H9 (cell line): ENCODE data around the gene ST7L. TPM values are rescaled to one million over a fixed set of nuclear protein-coding genes. Genes with fewer than 3 reads are reported as not detected.
A peak's percentile ranks its signal among the peaks of the same experiment; 100 is the strongest.

ENCODE experiments used
- DNase-seq: peaks from one replicate; pipeline ENCODE4 v3.0.0-alpha.2; 2017
- H2AFZ ChIP-seq: one replicate; pipeline ENCODE4 v1.6.1; 2013; ENCODE audit warnings: mild to moderate bottlenecking, low read length, control low read depth, moderate library complexity
- H2AK5ac ChIP-seq: 2 replicates; pipeline ENCODE4 v1.6.1; 2013; ENCODE audit warnings: low read length, control low read depth, mixed read lengths; ENCODE audit not compliant: insufficient read length
- H2BK120ac ChIP-seq: one replicate; pipeline ENCODE4 v1.6.1; 2013; ENCODE audit warnings: low read depth, mild to moderate bottlenecking, low read length, control low read depth, inconsistent platforms; ENCODE audit not compliant: poor library complexity, severe bottlenecking
- H2BK12ac ChIP-seq: 2 replicates; pipeline ENCODE4 v1.6.1; 2013; ENCODE audit warnings: low read length, control low read depth, mixed read lengths, low read depth; ENCODE audit not compliant: insufficient read length
- H2BK15ac ChIP-seq: 2 replicates; pipeline ENCODE4 v1.6.1; 2013; ENCODE audit warnings: low read depth, low read length, control low read depth
- H2BK20ac ChIP-seq: one replicate; pipeline ENCODE4 v1.6.1; 2013; ENCODE audit warnings: low read depth, mild to moderate bottlenecking, low read length, control low read depth, inconsistent platforms; ENCODE audit not compliant: poor library complexity, severe bottlenecking
- H2BK5ac ChIP-seq: 2 replicates; pipeline ENCODE4 v1.6.1; 2013; ENCODE audit warnings: low read length, control low read depth, mixed read lengths; ENCODE audit not compliant: insufficient read length
- H3K14ac ChIP-seq: 2 replicates; pipeline ENCODE4 v1.6.1; 2013; ENCODE audit warnings: low read length, control low read depth; ENCODE audit not compliant: insufficient read depth
- H3K18ac ChIP-seq: 2 replicates; pipeline ENCODE4 v1.6.1; 2013; ENCODE audit warnings: low read depth, mild to moderate bottlenecking, mixed read lengths, low read length, control low read depth; ENCODE audit not compliant: insufficient read length
- H3K23ac ChIP-seq: 2 replicates; pipeline ENCODE4 v1.6.1; 2013; ENCODE audit warnings: low read length, control low read depth, mixed read lengths, low read depth; ENCODE audit not compliant: insufficient read length
- H3K23me2 ChIP-seq: 2 replicates; pipeline ENCODE4 v1.6.1; 2013; ENCODE audit warnings: low read depth, mild to moderate bottlenecking, mixed read lengths, low read length, control low read depth; ENCODE audit not compliant: insufficient read length, poor library complexity, severe bottlenecking
- H3K27ac ChIP-seq: 2 replicates; pipeline ENCODE4 v1.5.1; 2013; ENCODE audit warnings: low read length, control low read depth, mixed read lengths, low read depth; ENCODE audit not compliant: insufficient read length
- H3K27me3 ChIP-seq: 2 replicates; pipeline ENCODE4 v1.6.1; 2013; ENCODE audit warnings: low read length, control low read depth, inconsistent platforms; ENCODE audit not compliant: insufficient read depth
- H3K4ac ChIP-seq: 2 replicates; pipeline ENCODE4 v1.6.1; 2013; ENCODE audit warnings: low read depth, mild to moderate bottlenecking, control low read depth, inconsistent platforms, low read length, moderate library complexity
- H3K4me1 ChIP-seq: 2 replicates; pipeline ENCODE4 v1.6.1; 2013; ENCODE audit warnings: low read length, control low read depth, inconsistent platforms; ENCODE audit not compliant: insufficient read depth
- H3K4me2 ChIP-seq: 2 replicates; pipeline ENCODE4 v1.6.1; 2013; ENCODE audit warnings: low read length, control low read depth, mixed read lengths; ENCODE audit not compliant: insufficient read length, insufficient read depth
- H3K56ac ChIP-seq: 2 replicates; pipeline ENCODE4 v1.6.1; 2013; ENCODE audit warnings: low read depth, mild to moderate bottlenecking, mixed read lengths, low read length, control low read depth; ENCODE audit not compliant: insufficient read length
- H3K79me1 ChIP-seq: 2 replicates; pipeline ENCODE4 v1.6.1; 2013; ENCODE audit warnings: low read depth, mild to moderate bottlenecking, moderate library complexity, low read length, control low read depth, inconsistent platforms; ENCODE audit not compliant: insufficient read depth, poor library complexity, severe bottlenecking
- H3K79me2 ChIP-seq: 2 replicates; pipeline ENCODE4 v1.6.1; 2013; ENCODE audit warnings: low read length, control low read depth, inconsistent platforms; ENCODE audit not compliant: insufficient read depth
- H3K9ac ChIP-seq: 2 replicates; pipeline ENCODE4 v1.6.1; 2013; ENCODE audit warnings: low read length, control low read depth, mixed read lengths; ENCODE audit not compliant: insufficient read length; ENCODE audit errors: extremely low read depth
- H3K9me3 ChIP-seq: one replicate; pipeline ENCODE4 v1.6.1; 2013; ENCODE audit warnings: low read depth, low read length, inconsistent platforms; ENCODE audit not compliant: control insufficient read depth
- H3T11ph ChIP-seq: one replicate; pipeline ENCODE4 v1.6.1; 2013; ENCODE audit warnings: mild to moderate bottlenecking, low read length, control low read depth, inconsistent platforms
- H4K20me1 ChIP-seq: one replicate; pipeline ENCODE4 v1.6.1; 2013; ENCODE audit not compliant: control insufficient read depth, insufficient read length, insufficient read depth
- H4K5ac ChIP-seq: 2 replicates; pipeline ENCODE4 v1.6.1; 2013; ENCODE audit warnings: low read depth, mild to moderate bottlenecking, mixed read lengths, low read length, control low read depth; ENCODE audit not compliant: insufficient read length
- H4K8ac ChIP-seq: replicated peaks from 2 replicates; pipeline ENCODE4 v1.6.1; 2013; ENCODE audit warnings: low read length, control low read depth, mixed read lengths, low read depth; ENCODE audit not compliant: insufficient read length
- H4K91ac ChIP-seq: 2 replicates; pipeline ENCODE4 v1.6.1; 2013; ENCODE audit warnings: low read depth, mild to moderate bottlenecking, moderate library complexity, mixed read lengths, low read length, control low read depth; ENCODE audit not compliant: insufficient read length
- H3K27ac Mint-ChIP-seq, 3 experiments: 2 replicates in 2 of 3; 3 replicates in 1 of 3; pipeline ENCODE4 v1.8.0; 2020 to 2021; ENCODE audit warnings: mixed read lengths in 3 of 3, mild to moderate bottlenecking in 1 of 3, moderate library complexity in 1 of 3
- H3K27me3 Mint-ChIP-seq: 2 replicates; pipeline ENCODE4 v1.8.0; 2021; ENCODE audit warnings: low read depth, mild to moderate bottlenecking, moderate library complexity, mixed read lengths
- H3K36me3 Mint-ChIP-seq, 3 experiments: 2 replicates in 2 of 3; 3 replicates in 1 of 3; pipeline ENCODE4 v1.8.0; 2020 to 2021; ENCODE audit warnings: low read depth in 3 of 3, mixed read lengths in 3 of 3; ENCODE audit not compliant: insufficient read depth in 1 of 3
- H3K4me1 Mint-ChIP-seq, 2 experiments: 2 replicates each; pipeline ENCODE4 v1.8.0; 2020; ENCODE audit warnings: mixed read lengths in 2 of 2
- H3K4me3 Mint-ChIP-seq, 2 experiments: 2 replicates in 1 of 2; 3 replicates in 1 of 2; pipeline ENCODE4 v1.8.0; 2020 to 2021; ENCODE audit warnings: mild to moderate bottlenecking in 2 of 2, mixed read lengths in 2 of 2, moderate library complexity in 1 of 2
- H3K9me3 Mint-ChIP-seq, 2 experiments: 2 replicates in 1 of 2; 3 replicates in 1 of 2; pipeline ENCODE4 v1.8.0; 2020; ENCODE audit warnings: mild to moderate bottlenecking in 2 of 2, mixed read lengths in 2 of 2, moderate library complexity in 1 of 2
- CTCF ChIP-seq: fragments of 200-600 bp; sonication (generic); conservative IDR thresholded peaks from 3 replicates; pipeline ENCODE4 v1.8.0; 2021; ENCODE audit warnings: antibody characterized with exemption, mild to moderate bottlenecking
- WGBS: extraction: QIAGEN DNeasy Blood & Tissue Kit; methylation state at CpG from one replicate; pipeline ENCODE4 v1.1.7; 2013; ENCODE audit warnings: missing lambda C conversion rate, low lambda C conversion rate, mixed read lengths; ENCODE audit not compliant: insufficient read length; ENCODE audit errors: extremely low coverage; 5-methylcytosine and 5-hydroxymethylcytosine counted together
- long read RNA-seq: library from polyadenylated mRNA; unstranded; transcript quantifications from one replicate; pipeline ENCODE4 v2.0.0, GENCODE V29; 2020
- total RNA-seq: library from RNA; stranded (reverse); gene quantifications from 2 replicates; pipeline ENCODE4 v1.2.1, GENCODE V29; 2021

ST7L gene
- total RNA-seq = 15.4 and 16.0 TPM in 2 replicates
- long read RNA-seq, full-length matches to known transcripts = 27 of 50 reads
- long read RNA-seq, partial matches to known transcripts = 7 of 50 reads
- long read RNA-seq, other reads (novel, unspliced or antisense) = 16 of 50 reads

- peak within 1 kb of the TSS; percentile 24 for H2BK120ac ChIP-seq
- H3K9ac ChIP-seq = peak within 1 kb of the TSS; percentile 97
- no peak within 1 kb of the TSS for H2AK5ac ChIP-seq
- H4K20me1 ChIP-seq = no peaks in the 10 kb centered on the region
- H4K8ac ChIP-seq = no peak within 1 kb of the TSS
- H3K4me1 ChIP-seq = no peaks in the 10 kb centered on the region
- no peaks in the 10 kb centered on the region for H3K27me3 ChIP-seq
- H2BK5ac ChIP-seq = peak within 1 kb of the TSS; percentile 6
- peak within 1 kb of the TSS; percentile 3 for H2BK12ac ChIP-seq
- H3K4me2 ChIP-seq = peak within 1 kb of the TSS; percentile 88
- H3K79me2 ChIP-seq = peaks cover 22% of the 10 kb centered on the region; the same call in 1 of the 2 replicates
- TF ChIP-seq CTCF = no peak
- Mint-ChIP-seq H3K27me3 (no peaks in the 10 kb centered on the region; the same call in 1 of the 2 replicates), H3K27ac (peak within 1 kb of the TSS; percentile 99 to 100 (median 99)), H3K9me3 (no peaks in the 10 kb centered on the region), H3K4me1 (peaks cover 12 to 24% of the 10 kb centered on the region in 2 experiments), H3K36me3 (peaks cover 5 to 11% (median 10%) of the 10 kb centered on the region in 3 experiments), H3K4me3 (peak within 1 kb of the TSS; percentile 98 to 99)
- peak; percentile 69 for DNase-seq
- H3K56ac ChIP-seq = no peak within 1 kb of the TSS
- H3K79me1 ChIP-seq = peaks cover 7% of the 10 kb centered on the region
- H3K9me3 ChIP-seq = no peaks in the 10 kb centered on the region
- H3T11ph ChIP-seq = no peak within 1 kb of the TSS
- H3K27ac ChIP-seq = peak within 1 kb of the TSS; percentile 81
- H3K14ac ChIP-seq = peak within 1 kb of the TSS; percentile 99
- no peak within 1 kb of the TSS for H2BK20ac ChIP-seq
- H3K23ac ChIP-seq = no peak within 1 kb of the TSS
- H3K18ac ChIP-seq = peak within 1 kb of the TSS; percentile 99
- WGBS = no CpG with 5 or more reads among the region's 48 CpGs
- no peak within 1 kb of the TSS for H2BK15ac ChIP-seq
- H4K5ac ChIP-seq = peak within 1 kb of the TSS; percentile 58
- peaks cover 12% of the 10 kb centered on the region for H3K23me2 ChIP-seq
- H3K4ac ChIP-seq = peak within 1 kb of the TSS; percentile 24; the same call in 1 of the 2 replicates
- H2AFZ ChIP-seq = peak within 1 kb of the TSS; percentile 57
- H4K91ac ChIP-seq = peak within 1 kb of the TSS; percentile 89
These were observed at the start of gene ST7L for GRCh38 chr1:112618721-112619517. TSS of gene ST7L (minus strand) at chr1:112619141. CDS start at chr1:112619113, 28 bp downstream.
